K562 (cell line): ENCODE results near the gene ICE2. TPM values are rescaled to one million over a fixed set of nuclear protein-coding genes. Genes with fewer than 3 reads are reported as not detected.

Source experiments
- ATAC-seq: fragments of 200-7000 bp; cut with Tn5 transposase; 3 replicates; pipeline ENCODE4 v1.9.1; 2020; ENCODE audit warnings: moderate library complexity
- BruUV-seq: library from RNA; stranded (reverse); fragments of 400-500 nt; replicated peaks from 2 replicates; lab custom pipeline; 2021; lab: Mats Ljungman, UMichigan
- CTCF ChIA-PET: fragments of 300-600 bp; formaldehyde crosslinking; extraction: SDS; loops from one replicate; lab custom pipeline; 2021; ENCODE audit warnings: low intra/inter-chr PET ratio; lab: Yijun Ruan, JAX
- POLR2A ChIA-PET: fragments of 300-600, 350-650 bp; sonication (Branson Sonifier 250); formaldehyde crosslinking; extraction: SDS; loops from one replicate; lab custom pipeline; 2021; ENCODE audit warnings: antibody characterized with exemption, inconsistent platforms; lab: Yijun Ruan, JAX
- DNase-seq, 4 experiments: peaks; one replicate each; pipeline versions ENCODE4 v3.0.0 to v3.0.0-alpha.2; 2011 to 2018; ENCODE audit warnings: low spot score in 3 of 4, mixed read lengths in 3 of 4; ENCODE audit errors: extremely low read depth in 1 of 4
- FAIRE-seq: peaks from 2 replicates; lab custom pipeline; 2011; peaks lifted over from hg19 to GRCh38; lab: Jason Lieb, UNC
- H2AFZ ChIP-seq: 2 replicates; pipeline ENCODE4 v1.6.0; 2011; ENCODE audit warnings: low read depth, low read length, control low read depth, inconsistent platforms
- H3K27ac ChIP-seq: fragments of 200-600 bp; 3 replicates; pipeline ENCODE4 v1.8.0; 2011; ENCODE audit warnings: low read depth, mild to moderate bottlenecking, control low read depth, inconsistent platforms, low read length, moderate library complexity, mixed read lengths; ENCODE audit errors: extremely low read depth
- H3K27me3 ChIP-seq, 2 experiments: fragments of 300-600 bp in 1 of 2; 2 replicates in 1 of 2; 3 replicates in 1 of 2; pipeline versions ENCODE4 v1.6.0 to v1.8.0; 2011; ENCODE audit warnings: inconsistent platforms in 2 of 2, low read length in 2 of 2, mild to moderate bottlenecking in 1 of 2, mixed read lengths in 1 of 2, moderate library complexity in 1 of 2; ENCODE audit not compliant: control insufficient read depth in 2 of 2, insufficient read depth in 2 of 2
- H3K36me3 ChIP-seq: fragments of 300-600 bp; 3 replicates; pipeline ENCODE4 v1.8.0; 2011; ENCODE audit warnings: mild to moderate bottlenecking, low read length, inconsistent platforms; ENCODE audit not compliant: control insufficient read depth, insufficient read depth
- H3K4me1 ChIP-seq, 2 experiments: fragments of 200-600 bp in 1 of 2; replicated peaks in 1 of 2; 2 replicates in 1 of 2; 3 replicates in 1 of 2; pipeline versions ENCODE4 v1.5.1 to v1.8.0; 2011; ENCODE audit warnings: inconsistent platforms in 2 of 2, low read length in 2 of 2, mild to moderate bottlenecking in 1 of 2, mixed read lengths in 1 of 2, moderate library complexity in 1 of 2; ENCODE audit not compliant: control insufficient read depth in 2 of 2, insufficient read depth in 2 of 2
- H3K4me2 ChIP-seq: 2 replicates; pipeline ENCODE4 v1.6.1; 2011; ENCODE audit warnings: low read length, control low read depth, inconsistent platforms, mixed read lengths; ENCODE audit not compliant: insufficient read depth
- H3K4me3 ChIP-seq: fragments of 200-600 bp; sonication (generic), shearing (Covaris generic); 2 replicates; pipeline ENCODE4 v1.5.1; 2016; ENCODE audit warnings: control low read depth, inconsistent platforms
- H3K79me2 ChIP-seq: fragments of 200-600 bp; 3 replicates; pipeline ENCODE4 v1.8.0; 2011; ENCODE audit warnings: low read length, inconsistent platforms; ENCODE audit not compliant: control insufficient read depth, insufficient read depth
- H3K9ac ChIP-seq, 2 experiments: 2 replicates each; pipeline versions ENCODE4 v1.6.0 to v1.6.1; 2011; ENCODE audit warnings: low read depth in 2 of 2, low read length in 2 of 2, control low read depth in 1 of 2, inconsistent platforms in 1 of 2, mild to moderate bottlenecking in 1 of 2, mixed read lengths in 1 of 2; ENCODE audit not compliant: insufficient read depth in 1 of 2
- H3K9me1 ChIP-seq: one replicate; pipeline ENCODE4 v1.6.0; 2011; ENCODE audit warnings: inconsistent platforms, mild to moderate bottlenecking, low read length, moderate library complexity; ENCODE audit not compliant: control insufficient read depth, insufficient read depth
- H3K9me3 ChIP-seq: replicated peaks from 2 replicates; pipeline ENCODE4 v1.5.1; 2011; ENCODE audit warnings: low read depth, low read length, inconsistent platforms; ENCODE audit not compliant: control insufficient read depth, insufficient read depth
- H4K20me1 ChIP-seq: replicated peaks from 2 replicates; pipeline ENCODE4 v1.6.1; 2011; ENCODE audit warnings: low read length, inconsistent platforms, mixed read lengths; ENCODE audit not compliant: control insufficient read depth, insufficient read depth
- ARHGAP35 ChIP-seq: fragments of 450-650 bp; IDR thresholded peaks from 2 replicates; pipeline ENCODE4 v1.6.1; 2018; ENCODE audit not compliant: partially characterized antibody
- CLOCK ChIP-seq: fragments of 250-450 bp; sonication (Bioruptor Pico); IDR thresholded peaks from 2 replicates; pipeline ENCODE4 v1.4.0; 2020; ENCODE audit warnings: mild to moderate bottlenecking, moderate library complexity, borderline replicate concordance
- CREBBP ChIP-seq: IDR thresholded peaks from one replicate; pipeline ENCODE4 v1.6.1; 2012; ENCODE audit warnings: low read depth, mild to moderate bottlenecking, control low read depth, inconsistent platforms, low read length
- HDAC1 ChIP-seq, 2 experiments: fragments of 450-650 bp; IDR thresholded peaks; 2 replicates each; pipeline ENCODE4 v1.6.1; 2016 to 2017; ENCODE audit warnings: inconsistent platforms in 1 of 2, mild to moderate bottlenecking in 1 of 2, moderate library complexity in 1 of 2
- NFE2 ChIP-seq: IDR thresholded peaks from 2 replicates; pipeline ENCODE4 v1.6.1; 2014; ENCODE audit warnings: antibody characterized with exemption, low read depth
- NFIX ChIP-seq: fragments of 250-450 bp; sonication (Bioruptor Pico); IDR thresholded peaks from 2 replicates; pipeline ENCODE4 v1.4.0; 2020; ENCODE audit warnings: low read depth, mild to moderate bottlenecking, moderate library complexity
- STAT6 ChIP-seq: sonication (generic); formaldehyde crosslinking; IDR thresholded peaks from 2 replicates; pipeline ENCODE4 v1.8.1; 2023; ENCODE audit warnings: mild to moderate bottlenecking, missing genetic modification reagents
- ZFP30 ChIP-seq: fragments of 250-450 bp; sonication (Bioruptor Pico); IDR thresholded peaks from 2 replicates; pipeline ENCODE4 v1.8.0; 2022; ENCODE audit warnings: moderate library complexity, mild to moderate bottlenecking, inconsistent platforms, borderline replicate concordance
- WGBS: fragments of 100-300 bp; shearing (Covaris generic); methylation state at CpG from one replicate; pipeline ENCODE4 v1.1.6; 2016; ENCODE audit warnings: low coverage, mixed read lengths; ENCODE audit not compliant: insufficient coverage; ENCODE audit errors: missing lambda C conversion rate; 5-methylcytosine and 5-hydroxymethylcytosine counted together
- in situ Hi-C: fragments of 300-500 bp; cut with MboI; formaldehyde crosslinking; loops from 4 replicates; pipeline ENCODE4 v1.15.0; 2018; ENCODE audit warnings: inconsistent platforms, mixed read lengths
- intact Hi-C: fragments of 100-400 bp; cut with micrococcal nuclease; formaldehyde crosslinking; loops from 2 replicates; pipeline ENCODE4 v1.14.2; 2022
- polyA plus RNA-seq, 8 experiments: library from polyadenylated mRNA; depleted of rRNA in 4 of 8; stranded (reverse) in 5 of 8; unstranded in 3 of 8; fragments of >200 nt; fragmentation: Nextera tagmentation in 2 of 8; fragmentation: Illumina TruSeq in 1 of 8; extraction: Ambion mirVana in 2 of 8; extraction: Trizol in 1 of 8; gene quantifications; 2 replicates each; pipeline versions ENCODE4 v1.2.1 to v1.2.3, GENCODE V29; 2011 to 2014; ENCODE audit warnings: inconsistent platforms in 1 of 8, missing spikeins in 1 of 8
- total RNA-seq, 7 experiments: library from RNA; depleted of rRNA in 6 of 7; stranded (reverse); fragments of >200 nt in 6 of 7; fragmentation: Illumina TruSeq in 2 of 7; extraction: Trizol in 2 of 7; gene quantifications; 2 replicates each; pipeline versions ENCODE4 v1.2.1 to v1.2.3, GENCODE V29; 2011 to 2021; ENCODE audit warnings: low replicate concordance in 1 of 7
- TF ChIP-seq, protein P1 (sequence below): fragments of 250-450 bp; sonication (Bioruptor Pico); IDR thresholded peaks from 2 replicates; pipeline ENCODE4 v1.5.0; 2020; ENCODE audit warnings: mild to moderate bottlenecking, borderline replicate concordance
- TF ChIP-seq, protein P2 (sequence below): fragments of 250-450 bp; sonication (Bioruptor Pico); IDR thresholded peaks from 2 replicates; pipeline ENCODE4 v1.6.1; 2021; ENCODE audit warnings: mild to moderate bottlenecking
- TF ChIP-seq, protein P3 (sequence below): IDR thresholded peaks from 2 replicates; pipeline ENCODE4 v1.6.1; 2012; ENCODE audit warnings: low read depth, low read length, improper control_type of control experiment, borderline replicate concordance

The ICE2 gene
- total and polyA plus RNA-seq, 9 of the 15 experiments (the other 6 are each of a cell fraction or from before 2014, with no cell fraction given): 21.8 to 87.9 (median 58.1) TPM

DNA sequence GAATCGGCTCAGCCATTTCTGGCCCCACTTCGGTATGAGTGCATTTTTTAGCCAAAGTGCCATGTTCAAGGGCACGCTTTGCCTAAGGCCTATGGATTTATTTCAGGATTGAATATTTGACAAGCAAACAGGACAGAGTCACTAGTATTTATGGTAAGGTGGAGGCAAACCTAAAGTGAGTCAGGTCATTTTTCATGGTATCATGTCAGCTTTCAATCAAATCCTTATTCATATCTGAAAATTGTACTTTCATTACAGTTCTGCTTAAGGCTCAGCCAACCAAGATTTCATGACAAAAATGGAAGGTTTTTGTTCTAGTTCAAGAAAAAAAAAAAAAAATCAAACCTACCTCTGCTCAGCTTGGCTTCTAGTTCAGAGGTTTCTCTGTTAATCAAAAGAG is 30.5 kb upstream of the ICE2 start:
- H3K9ac ChIP-seq: no peak overlapping the region
- no peaks in the 10 kb centered on the region for H3K79me2 ChIP-seq
- no peaks in the 10 kb centered on the region for H3K9me1 ChIP-seq
- H3K36me3 ChIP-seq: no peaks in the 10 kb centered on the region
- no peak overlapping the region for H3K27ac ChIP-seq
- no peak overlapping the region for H3K4me3 ChIP-seq
- BruUV-seq: no TSS peak
- peaks cover 10 to 26% of the 10 kb centered on the region in 2 experiments for H3K27me3 ChIP-seq
- 11% methylated on average over 3 of the region's 3 CpGs for WGBS
- in situ Hi-C loops (no loop called here), intact Hi-C loops (loop anchor here (5.0 to 10.0 kb wide), 2 partner anchors 152 to 405 kb away; no protein-coding TSS in a partner anchor)
- no peak for ATAC-seq
- no peak overlapping the region for H2AFZ ChIP-seq
- no peaks in the 10 kb centered on the region for H3K9me3 ChIP-seq
- ChIA-PET POLR2A (interaction anchor here (1.3 to 1.4 kb wide), 2 partner anchors 8 to 29 kb away, joined by 3 read pairs; no protein-coding TSS in a partner anchor), CTCF (interaction anchor here (0.6 kb wide), 1 partner anchor 762 kb away, joined by 3 read pairs; no protein-coding TSS in a partner anchor)
- no peak overlapping the region for H3K4me2 ChIP-seq
- no peaks in the 10 kb centered on the region for H3K4me1 ChIP-seq
- H4K20me1 ChIP-seq: no peaks in the 10 kb centered on the region; the same call in 1 of the 2 replicates
- no peak for FAIRE-seq
- no peak for DNase-seq
- TF ChIP-seq ARHGAP35 (no peak), NFIX (CRISPR knock-in tag) (no peak), CLOCK (CRISPR knock-in tag) (no peak), CREBBP (no peak), HDAC1 (IDR thresholded peaks at IDR 0.05) (no peak), NFE2 (no peak), STAT6 (CRISPR knock-in tag) (no peak), ZFP30 (CRISPR knock-in tag) (no peak)
- TF ChIP-seq, protein P1, sequence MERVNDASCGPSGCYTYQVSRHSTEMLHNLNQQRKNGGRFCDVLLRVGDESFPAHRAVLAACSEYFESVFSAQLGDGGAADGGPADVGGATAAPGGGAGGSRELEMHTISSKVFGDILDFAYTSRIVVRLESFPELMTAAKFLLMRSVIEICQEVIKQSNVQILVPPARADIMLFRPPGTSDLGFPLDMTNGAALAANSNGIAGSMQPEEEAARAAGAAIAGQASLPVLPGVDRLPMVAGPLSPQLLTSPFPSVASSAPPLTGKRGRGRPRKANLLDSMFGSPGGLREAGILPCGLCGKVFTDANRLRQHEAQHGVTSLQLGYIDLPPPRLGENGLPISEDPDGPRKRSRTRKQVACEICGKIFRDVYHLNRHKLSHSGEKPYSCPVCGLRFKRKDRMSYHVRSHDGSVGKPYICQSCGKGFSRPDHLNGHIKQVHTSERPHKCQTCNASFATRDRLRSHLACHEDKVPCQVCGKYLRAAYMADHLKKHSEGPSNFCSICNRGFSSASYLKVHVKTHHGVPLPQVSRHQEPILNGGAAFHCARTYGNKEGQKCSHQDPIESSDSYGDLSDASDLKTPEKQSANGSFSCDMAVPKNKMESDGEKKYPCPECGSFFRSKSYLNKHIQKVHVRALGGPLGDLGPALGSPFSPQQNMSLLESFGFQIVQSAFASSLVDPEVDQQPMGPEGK (CRISPR knock-in tag): no peak
- TF ChIP-seq, protein P2, sequence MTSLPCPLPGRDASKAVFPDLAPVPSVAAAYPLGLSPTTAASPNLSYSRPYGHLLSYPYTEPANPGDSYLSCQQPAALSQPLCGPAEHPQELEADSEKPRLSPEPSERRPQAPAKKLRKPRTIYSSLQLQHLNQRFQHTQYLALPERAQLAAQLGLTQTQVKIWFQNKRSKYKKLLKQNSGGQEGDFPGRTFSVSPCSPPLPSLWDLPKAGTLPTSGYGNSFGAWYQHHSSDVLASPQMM (CRISPR knock-in tag): no peak
- TF ChIP-seq, protein P3, sequence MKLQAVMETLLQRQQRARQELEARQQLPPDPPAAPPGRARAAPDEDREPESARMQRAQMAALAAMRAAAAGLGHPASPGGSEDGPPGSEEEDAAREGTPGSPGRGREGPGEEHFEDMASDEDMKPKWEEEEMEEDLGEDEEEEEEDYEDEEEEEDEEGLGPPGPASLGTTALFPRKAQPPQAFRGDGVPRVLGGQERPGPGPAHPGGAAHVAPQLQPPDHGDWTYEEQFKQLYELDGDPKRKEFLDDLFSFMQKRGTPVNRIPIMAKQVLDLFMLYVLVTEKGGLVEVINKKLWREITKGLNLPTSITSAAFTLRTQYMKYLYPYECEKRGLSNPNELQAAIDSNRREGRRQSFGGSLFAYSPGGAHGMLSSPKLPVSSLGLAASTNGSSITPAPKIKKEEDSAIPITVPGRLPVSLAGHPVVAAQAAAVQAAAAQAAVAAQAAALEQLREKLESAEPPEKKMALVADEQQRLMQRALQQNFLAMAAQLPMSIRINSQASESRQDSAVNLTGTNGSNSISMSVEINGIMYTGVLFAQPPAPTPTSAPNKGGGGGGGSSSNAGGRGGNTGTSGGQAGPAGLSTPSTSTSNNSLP: no peak
